Measurements from ENCODE around the gene CUZD1.
"Not testable (repeated sequence)": the region's sequence is repeated elsewhere in the genome, so short reads cannot be mapped to it uniquely, and the experiment has no call there.

CUZD1 gene, protein sequence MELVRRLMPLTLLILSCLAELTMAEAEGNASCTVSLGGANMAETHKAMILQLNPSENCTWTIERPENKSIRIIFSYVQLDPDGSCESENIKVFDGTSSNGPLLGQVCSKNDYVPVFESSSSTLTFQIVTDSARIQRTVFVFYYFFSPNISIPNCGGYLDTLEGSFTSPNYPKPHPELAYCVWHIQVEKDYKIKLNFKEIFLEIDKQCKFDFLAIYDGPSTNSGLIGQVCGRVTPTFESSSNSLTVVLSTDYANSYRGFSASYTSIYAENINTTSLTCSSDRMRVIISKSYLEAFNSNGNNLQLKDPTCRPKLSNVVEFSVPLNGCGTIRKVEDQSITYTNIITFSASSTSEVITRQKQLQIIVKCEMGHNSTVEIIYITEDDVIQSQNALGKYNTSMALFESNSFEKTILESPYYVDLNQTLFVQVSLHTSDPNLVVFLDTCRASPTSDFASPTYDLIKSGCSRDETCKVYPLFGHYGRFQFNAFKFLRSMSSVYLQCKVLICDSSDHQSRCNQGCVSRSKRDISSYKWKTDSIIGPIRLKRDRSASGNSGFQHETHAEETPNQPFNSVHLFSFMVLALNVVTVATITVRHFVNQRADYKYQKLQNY

GRCh38 chr10:122845783-122846332 is at the start of gene CUZD1:
TSS of gene CUZD1 (minus strand) at chr10:122845857. CDS start at chr10:122845843, 14 bp downstream.
- no peak for DNase-seq (ENCODE audit: low read depth)

GRCh38 chr10:122894261-122894944 is 48.7 kb upstream of the CUZD1 start:
- no peak for DNase-seq (ENCODE audit: low read depth)

DNA sequence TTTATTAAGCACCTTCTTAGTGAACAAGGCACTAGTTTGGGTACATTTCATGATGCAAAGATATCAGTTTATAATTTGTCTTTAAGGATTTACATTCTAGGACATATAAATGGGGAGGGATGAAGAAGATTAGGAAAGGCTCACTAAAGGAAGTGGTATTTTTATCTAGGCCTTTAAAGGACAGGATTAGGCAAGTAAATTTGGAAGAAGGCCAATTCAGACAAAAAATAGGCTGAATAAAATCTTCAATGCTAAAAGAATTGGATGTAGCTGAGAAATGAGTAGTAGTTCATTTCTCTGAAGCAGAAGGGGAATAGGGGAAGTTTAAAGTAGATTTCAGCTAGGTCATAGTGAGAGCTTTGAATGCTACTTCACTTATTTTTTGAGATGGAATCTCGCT is 38.5 kb upstream of the CUZD1 start:
- no peak for DNase-seq (ENCODE audit: low read depth)

DNA sequence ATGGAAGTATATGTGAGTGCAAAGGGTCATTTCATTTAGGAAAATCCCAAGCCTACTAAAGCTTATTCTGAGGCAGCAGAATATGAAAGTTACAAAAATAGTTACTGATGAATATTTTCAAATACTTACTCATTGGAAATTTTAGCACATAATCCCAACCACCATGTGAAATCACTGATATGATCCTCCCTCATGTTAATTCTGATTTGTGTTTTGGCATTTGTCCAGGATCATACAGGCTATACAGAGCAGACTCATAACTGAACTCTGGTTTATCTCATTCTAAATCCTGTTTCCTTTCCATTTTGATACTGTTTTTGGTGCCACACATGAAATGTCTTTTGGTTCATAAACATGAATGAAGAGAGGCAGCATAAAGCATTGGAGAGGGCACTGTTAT is 37.1 kb upstream of the CUZD1 start:
- DNase-seq (ENCODE audit: low read depth): no peak

GRCh38 chr10:122879339-122880273 is 33.9 kb upstream of the CUZD1 start, which contains the start of gene FAM24B:
TSS of gene FAM24B (minus strand) at chr10:122879581. CDS start at chr10:122850515, 29,066 bp downstream.
- peak; percentile 95 for DNase-seq (ENCODE audit: low read depth)

DNA sequence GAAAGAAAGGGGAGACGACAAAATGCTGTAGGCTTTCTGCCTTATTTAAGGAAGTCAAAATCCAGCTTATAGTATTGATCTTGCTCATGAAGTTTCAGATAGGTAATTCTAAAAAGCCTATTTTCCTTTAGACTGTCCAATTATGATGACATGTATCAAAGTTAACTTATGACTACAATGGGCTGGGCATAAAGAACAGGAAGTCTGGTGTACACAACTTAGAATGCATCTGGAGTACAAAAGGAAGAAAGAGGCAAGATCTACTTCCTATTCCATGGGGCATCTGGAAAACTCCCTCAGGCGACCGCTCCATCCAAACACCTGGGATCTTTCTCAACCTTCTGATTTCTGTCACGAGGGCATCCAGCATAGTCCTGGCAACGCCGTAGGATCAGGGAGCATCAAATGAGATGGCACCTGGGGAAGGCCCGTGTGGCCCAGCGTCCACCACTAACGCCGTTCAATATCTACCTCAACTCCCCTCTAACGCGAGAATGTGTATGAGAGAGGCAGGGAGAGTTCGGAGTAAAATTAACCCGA is 33.2 kb upstream of the CUZD1 start:
- no peak for DNase-seq (ENCODE audit: low read depth)

GRCh38 chr10:122877264-122877663 is 31.6 kb upstream of the CUZD1 start:
- DNase-seq (ENCODE audit: low read depth): no peak

- no peak for DNase-seq (ENCODE audit: low read depth)
Measured at GRCh38 chr10:122876467-122876855, 30.8 kb upstream of the CUZD1 start.

DNA sequence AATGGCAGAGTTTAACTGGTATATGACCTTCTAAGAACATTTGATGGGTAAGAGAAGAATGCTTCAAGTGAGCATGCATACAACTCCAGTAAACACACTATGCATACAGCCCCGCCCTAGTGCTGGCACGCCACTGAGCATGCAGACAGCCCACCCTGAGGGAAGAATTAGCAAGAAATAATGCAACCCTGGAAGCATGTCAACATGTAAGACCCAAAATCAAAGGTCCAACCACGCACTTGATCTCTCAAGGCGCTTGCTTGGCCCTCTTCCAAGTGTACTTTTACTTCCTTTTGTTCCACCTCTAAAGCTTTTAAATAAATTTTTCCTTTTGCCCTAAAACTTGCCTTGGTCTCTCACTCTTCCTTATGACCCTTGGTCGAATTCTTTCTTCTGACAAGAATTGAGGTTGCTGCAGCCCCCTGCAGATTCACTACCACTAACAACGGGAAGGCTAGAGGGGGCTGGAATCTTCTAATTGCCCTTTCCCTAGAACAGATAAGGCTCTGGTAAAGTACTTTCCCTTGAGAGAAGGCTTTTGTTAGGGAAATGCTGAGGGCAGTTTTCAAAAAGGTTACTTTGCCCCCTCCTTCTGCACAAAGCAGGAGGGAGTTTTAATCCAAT is 30.3 kb upstream of the CUZD1 start:
- no peak for DNase-seq (ENCODE audit: low read depth)

- DNase-seq (ENCODE audit: low read depth): not testable (repeated sequence)
Measured at GRCh38 chr10:122871947-122872346, 26.3 kb upstream of the CUZD1 start.

- DNase-seq (ENCODE audit: low read depth): not testable (repeated sequence)
Measured at GRCh38 chr10:122868768-122869167, 23.1 kb upstream of the CUZD1 start.

- DNase-seq (ENCODE audit: low read depth): not testable (repeated sequence)
Measured at GRCh38 chr10:122866757-122867482, 21.3 kb upstream of the CUZD1 start.

GRCh38 chr10:122864901-122865300 is 19.2 kb upstream of the CUZD1 start:
- no peak for DNase-seq (ENCODE audit: low read depth)

- DNase-seq (ENCODE audit: low read depth): no peak
Measured at GRCh38 chr10:122864194-122864592, 18.5 kb upstream of the CUZD1 start.

DNA sequence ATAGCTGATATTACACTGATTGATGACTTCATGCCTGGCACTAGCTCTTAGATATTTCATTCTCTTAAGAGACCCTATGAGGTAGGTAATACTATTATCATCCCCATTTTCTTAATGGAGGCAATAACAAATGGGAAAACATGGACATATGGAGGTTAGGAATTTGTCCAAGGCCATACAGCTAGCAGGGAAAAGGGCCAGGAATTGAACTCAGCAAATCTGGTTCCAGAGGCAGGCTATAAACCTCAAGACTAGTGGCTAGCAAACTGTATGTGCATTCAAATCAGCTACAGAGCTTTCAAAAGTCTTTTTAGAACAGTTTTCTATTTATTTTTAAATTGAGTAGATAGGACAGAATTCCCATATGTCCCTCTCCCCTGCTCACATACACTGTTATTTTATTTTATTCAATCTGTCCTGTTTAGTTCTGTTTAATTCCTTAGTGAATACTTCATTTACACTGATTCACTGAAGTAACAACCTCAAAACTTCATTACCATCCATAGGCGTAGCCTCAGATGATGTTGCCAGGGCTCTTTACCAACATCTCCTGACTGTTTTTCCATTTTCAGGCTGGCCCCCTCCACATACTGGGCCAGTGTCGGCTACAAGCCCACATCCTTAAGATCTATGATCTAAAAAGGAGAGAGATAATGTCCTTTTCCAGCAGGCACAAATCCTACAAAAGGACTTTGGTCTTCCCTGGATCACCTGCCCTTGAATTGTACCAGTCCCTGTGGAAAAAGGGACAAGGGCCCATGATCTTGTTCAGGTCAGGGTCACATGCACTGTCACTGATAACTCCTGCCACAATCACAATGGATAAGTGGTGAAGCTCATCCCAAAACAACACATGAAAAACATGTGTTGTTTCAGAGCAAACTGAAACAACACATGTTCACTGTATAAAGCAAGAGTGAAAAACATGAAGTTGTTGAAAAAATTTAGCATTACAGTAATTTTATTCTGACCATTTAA is 17.8 kb upstream of the CUZD1 start:
- no peak for DNase-seq (ENCODE audit: low read depth)

DNA sequence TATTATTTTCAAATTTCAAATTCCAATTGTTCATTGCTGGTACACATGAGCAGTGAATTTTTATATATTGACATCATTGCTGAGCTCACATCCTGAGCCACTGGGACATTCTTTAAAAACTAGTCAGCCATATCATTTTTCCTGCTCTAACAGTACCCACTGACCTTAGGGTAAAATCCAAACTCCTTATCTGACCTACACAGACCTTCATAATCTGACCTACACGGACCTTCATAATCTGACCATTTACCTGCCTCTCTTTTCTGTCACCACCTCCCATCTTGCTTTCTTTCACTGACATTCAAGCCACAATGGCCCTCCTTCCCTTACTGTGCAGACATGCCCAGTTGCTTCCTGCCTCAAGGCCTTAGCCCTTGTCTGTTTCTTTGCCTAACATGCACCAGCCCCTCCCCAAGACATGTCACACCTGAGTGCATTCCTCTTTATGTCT is 16.1 kb upstream of the CUZD1 start:
- DNase-seq (ENCODE audit: low read depth): no peak

DNA sequence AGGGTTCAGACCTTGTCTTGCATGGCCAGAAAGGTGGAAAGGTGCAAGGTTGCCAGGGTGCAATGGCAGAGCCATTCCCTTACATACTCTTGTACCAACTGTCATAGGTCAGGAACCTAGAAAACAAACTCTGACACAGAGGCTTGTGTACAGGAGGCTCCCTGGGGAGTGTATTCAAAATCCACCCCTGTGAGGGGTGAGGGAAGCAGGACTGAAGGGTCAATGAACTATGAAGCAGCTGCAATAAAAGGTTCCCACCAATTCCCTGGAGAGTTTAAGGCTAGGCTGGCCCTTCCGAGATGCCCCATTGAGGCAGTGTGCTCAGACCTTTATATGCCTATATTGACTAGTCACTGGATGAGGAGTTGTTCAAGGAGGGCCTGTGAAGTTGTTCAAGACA is 13.9 kb upstream of the CUZD1 start:
- no peak for DNase-seq (ENCODE audit: low read depth)

GRCh38 chr10:122858042-122858441 is 12.4 kb upstream of the CUZD1 start:
- DNase-seq (ENCODE audit: low read depth): not testable (repeated sequence)

- no peak for DNase-seq (ENCODE audit: low read depth)
Measured at GRCh38 chr10:122856902-122857301, 11.2 kb upstream of the CUZD1 start.

Measured in activated T-cell treated with anti-CD3 and anti-CD28 coated beads for 24 hours (primary cell).